ENCODE measurements around the gene SIX5. TPM values are rescaled to one million over a fixed set of nuclear protein-coding genes. Genes with fewer than 3 reads are reported as not detected.

SIX5 gene
- total RNA-seq, 1 experiment from 2014 or later = 27.6 TPM

DNA sequence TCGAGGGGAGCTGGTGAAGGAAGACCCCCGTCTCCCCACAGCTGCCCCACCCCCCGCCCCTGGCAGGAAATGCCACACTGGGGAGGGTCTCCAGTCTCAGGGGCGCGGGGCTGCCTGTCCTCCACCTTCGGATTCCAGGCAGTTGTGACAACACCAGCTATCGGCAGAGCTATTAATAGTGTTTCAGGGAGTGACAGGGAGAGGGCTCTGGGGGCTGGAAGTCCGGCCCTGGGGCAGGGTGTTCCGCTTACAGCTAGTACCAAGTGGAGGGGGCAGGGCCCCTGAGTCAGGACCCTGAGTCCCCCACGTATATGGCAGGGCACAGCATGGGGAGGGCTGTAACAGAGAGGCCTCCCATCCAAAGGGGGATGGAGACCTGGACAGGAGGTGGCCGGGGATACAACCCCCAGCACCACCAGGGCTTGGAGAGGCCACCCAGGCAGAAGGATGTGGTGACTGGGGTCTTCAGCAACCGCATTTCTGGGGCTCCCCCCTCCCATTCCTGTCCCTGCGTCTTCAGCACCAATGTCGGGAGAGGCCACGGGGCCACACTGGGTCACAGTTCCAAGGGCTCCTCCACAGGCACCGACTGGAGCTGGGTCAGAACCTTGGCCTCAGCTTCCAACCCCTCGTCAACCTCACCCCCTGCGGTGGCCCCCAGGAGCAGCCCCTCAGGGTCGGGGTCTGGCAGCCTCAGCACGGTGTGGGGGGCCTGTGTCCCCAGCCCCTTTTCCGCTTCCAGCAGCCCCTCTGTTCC, 3.9 kb downstream of the SIX5 start:
- ChIA-PET POLR2A (ENCODE audit: unreplicated experiment) (interaction anchor here (0.6 to 0.7 kb wide), 3 partner anchors 73 to 883 kb away, joined by 3 to 8 read pairs (median 3); partner anchors contain the start of gene QPCTL), CTCF (no interaction called here)
- Histone ChIP-seq H4K20me1 (ENCODE audit: insufficient read depth) (no peaks in the 10 kb centered on the region), H3K9me3 (ENCODE audit: insufficient read depth, low read depth) (no peaks in the 10 kb centered on the region), H3K4me3 (no peak overlapping the region), H2AFZ (no peak overlapping the region), H3K9me2 (ENCODE audit: insufficient read depth) (no peaks in the 10 kb centered on the region), H3K27ac (no peak overlapping the region), H3K27me3 (ENCODE audit: insufficient read depth, low read depth) (no peaks in the 10 kb centered on the region), H3K4me2 (no peak overlapping the region), H3F3A (ENCODE audit: insufficient read depth, low read depth) (peaks cover 26% of the 10 kb centered on the region; the same call in 1 of the 2 replicates), H3K4me1 (replicated peaks; ENCODE audit: insufficient read depth) (peaks cover 10% of the 10 kb centered on the region), H3K36me3 (ENCODE audit: low read depth) (no peaks in the 10 kb centered on the region), H3K79me2 (ENCODE audit: low read depth) (no peaks in the 10 kb centered on the region)
- BruUV-seq (replicated peaks) = no TSS peak
- DNase-seq = no peak
- intact Hi-C loops (cut with micrococcal nuclease; ENCODE audit: unreplicated experiment) = loop anchor here (5.0 kb wide), 2 partner anchors 117 to 343 kb away; partner anchors contain the start of gene ERCC1
- TF ChIP-seq EZH2 (IDR thresholded peaks at IDR 0.05; ENCODE audit: low read depth) = no peak
- TF ChIP-seq, protein P1, sequence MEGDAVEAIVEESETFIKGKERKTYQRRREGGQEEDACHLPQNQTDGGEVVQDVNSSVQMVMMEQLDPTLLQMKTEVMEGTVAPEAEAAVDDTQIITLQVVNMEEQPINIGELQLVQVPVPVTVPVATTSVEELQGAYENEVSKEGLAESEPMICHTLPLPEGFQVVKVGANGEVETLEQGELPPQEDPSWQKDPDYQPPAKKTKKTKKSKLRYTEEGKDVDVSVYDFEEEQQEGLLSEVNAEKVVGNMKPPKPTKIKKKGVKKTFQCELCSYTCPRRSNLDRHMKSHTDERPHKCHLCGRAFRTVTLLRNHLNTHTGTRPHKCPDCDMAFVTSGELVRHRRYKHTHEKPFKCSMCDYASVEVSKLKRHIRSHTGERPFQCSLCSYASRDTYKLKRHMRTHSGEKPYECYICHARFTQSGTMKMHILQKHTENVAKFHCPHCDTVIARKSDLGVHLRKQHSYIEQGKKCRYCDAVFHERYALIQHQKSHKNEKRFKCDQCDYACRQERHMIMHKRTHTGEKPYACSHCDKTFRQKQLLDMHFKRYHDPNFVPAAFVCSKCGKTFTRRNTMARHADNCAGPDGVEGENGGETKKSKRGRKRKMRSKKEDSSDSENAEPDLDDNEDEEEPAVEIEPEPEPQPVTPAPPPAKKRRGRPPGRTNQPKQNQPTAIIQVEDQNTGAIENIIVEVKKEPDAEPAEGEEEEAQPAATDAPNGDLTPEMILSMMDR (conservative IDR thresholded peaks at IDR 0.05) = no peak

DNA sequence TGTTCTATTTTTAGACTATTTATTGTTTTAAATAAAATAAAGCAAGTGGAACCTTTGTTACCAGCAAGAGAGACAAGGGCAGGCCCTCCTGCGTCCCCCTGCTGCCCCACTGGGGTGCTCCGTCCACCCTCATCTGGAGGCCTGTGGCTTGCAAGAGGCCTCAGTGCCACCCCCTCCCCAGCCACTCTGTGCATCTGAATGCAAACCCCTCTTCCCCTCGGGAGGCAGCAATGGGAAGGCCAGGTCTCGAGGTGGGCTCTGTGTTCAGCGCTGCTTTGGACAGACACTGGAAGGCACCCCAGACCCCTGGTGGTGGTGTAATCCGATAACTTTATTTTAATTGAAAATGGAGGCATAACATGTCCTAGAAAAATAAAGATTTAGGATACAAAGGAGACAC, 4.6 kb downstream of the SIX5 start:
- Histone ChIP-seq H3K27ac (no peak overlapping the region), H3K36me3 (ENCODE audit: low read depth) (no peaks in the 10 kb centered on the region), H3K9me2 (ENCODE audit: insufficient read depth) (no peaks in the 10 kb centered on the region), H4K20me1 (ENCODE audit: insufficient read depth) (no peaks in the 10 kb centered on the region), H3K4me2 (no peak overlapping the region), H3K4me1 (replicated peaks; ENCODE audit: insufficient read depth) (peaks cover 10% of the 10 kb centered on the region), H2AFZ (no peak overlapping the region), H3K79me2 (ENCODE audit: low read depth) (no peaks in the 10 kb centered on the region), H3K27me3 (ENCODE audit: insufficient read depth, low read depth) (no peaks in the 10 kb centered on the region), H3K4me3 (no peak overlapping the region), H3F3A (ENCODE audit: insufficient read depth, low read depth) (peaks cover 20% of the 10 kb centered on the region; the same call in 1 of the 2 replicates), H3K9me3 (ENCODE audit: insufficient read depth, low read depth) (no peaks in the 10 kb centered on the region)
- BruUV-seq (replicated peaks) = no TSS peak
- TF ChIP-seq, protein P1 (conservative IDR thresholded peaks at IDR 0.05) = no peak
- no peak for TF ChIP-seq EZH2 (IDR thresholded peaks at IDR 0.05; ENCODE audit: low read depth)
- no peak for DNase-seq
- ChIA-PET CTCF (no interaction called here), POLR2A (ENCODE audit: unreplicated experiment) (interaction anchor here (0.6 to 0.7 kb wide), 3 partner anchors 72 to 884 kb away, joined by 3 to 8 read pairs (median 3); partner anchors contain the start of gene QPCTL)
- intact Hi-C loops (cut with micrococcal nuclease; ENCODE audit: unreplicated experiment) = no loop called here

DNA sequence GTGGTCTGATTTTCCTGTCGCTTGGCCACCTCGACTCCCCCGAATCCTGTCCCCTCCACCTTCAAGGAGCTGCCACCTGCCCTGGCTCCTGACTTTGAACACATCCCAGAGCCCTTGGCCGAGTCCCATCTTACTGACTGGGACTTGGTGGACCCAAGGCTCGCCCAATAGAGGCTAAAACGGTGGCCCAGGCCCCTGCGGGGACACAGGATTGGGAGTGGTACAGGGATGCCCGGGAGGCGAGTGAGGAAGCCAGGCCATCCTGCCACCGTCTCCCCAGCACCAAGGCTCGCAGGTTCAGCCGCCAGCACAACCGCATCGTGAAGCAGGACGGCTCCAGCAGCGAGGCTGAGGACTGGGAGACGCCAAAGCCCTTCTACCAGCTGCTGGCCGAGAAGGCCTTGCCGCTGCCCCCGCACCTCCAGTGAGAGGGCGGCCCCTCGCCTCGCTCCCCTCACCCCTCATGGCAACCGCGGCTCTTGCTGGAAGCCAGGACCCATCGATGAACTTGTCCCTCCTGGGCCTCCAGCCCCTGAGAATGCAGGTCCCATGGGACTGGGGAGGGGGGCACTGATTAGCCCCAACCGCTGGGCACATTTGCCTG, 5.3 kb downstream of the SIX5 start:
- no peaks in the 10 kb centered on the region for H3K79me2 ChIP-seq (ENCODE audit: low read depth)
- H3K9me2 ChIP-seq (ENCODE audit: insufficient read depth) = no peaks in the 10 kb centered on the region
- H3K36me3 ChIP-seq (ENCODE audit: low read depth) = no peaks in the 10 kb centered on the region
- TF ChIP-seq, protein P1 (conservative IDR thresholded peaks at IDR 0.05) = no peak
- TF ChIP-seq EZH2 (IDR thresholded peaks at IDR 0.05; ENCODE audit: low read depth) = no peak
- no peaks in the 10 kb centered on the region for H4K20me1 ChIP-seq (ENCODE audit: insufficient read depth)
- no TSS peak for BruUV-seq (replicated peaks)
- intact Hi-C loops (cut with micrococcal nuclease; ENCODE audit: unreplicated experiment) = no loop called here
- no peaks in the 10 kb centered on the region for H3K27me3 ChIP-seq (ENCODE audit: insufficient read depth, low read depth)
- no peaks in the 10 kb centered on the region for H3K9me3 ChIP-seq (ENCODE audit: insufficient read depth, low read depth)
- H2AFZ ChIP-seq = no peak overlapping the region
- ChIA-PET POLR2A (ENCODE audit: unreplicated experiment) (no interaction called here), CTCF (interaction anchor here (0.6 kb wide), 1 partner anchor 27 kb away, joined by 10 read pairs; no protein-coding TSS in a partner anchor)
- no peak for DNase-seq
- peaks cover 10% of the 10 kb centered on the region for H3K4me1 ChIP-seq (replicated peaks; ENCODE audit: insufficient read depth)
- no peak overlapping the region for H3K27ac ChIP-seq
- no peak overlapping the region for H3K4me2 ChIP-seq
- H3F3A ChIP-seq (ENCODE audit: insufficient read depth, low read depth) = peaks cover 17% of the 10 kb centered on the region; the same call in 1 of the 2 replicates
- H3K4me3 ChIP-seq = no peak overlapping the region

Data from PC-9 (cell line).